HG03196 (cell line): ENCODE results near the gene PRKAR2B.
"Not testable (repeated sequence)": the region's sequence is repeated elsewhere in the genome, so short reads cannot be mapped to it uniquely, and the experiment has no call there.

Experiments used
- ATAC-seq: cut with Tn5 transposase; IDR thresholded peaks from one replicate; pipeline ENCODE4 v1.9.1; 2021; ENCODE audit not compliant: unreplicated experiment

Gene PRKAR2B

DNA sequence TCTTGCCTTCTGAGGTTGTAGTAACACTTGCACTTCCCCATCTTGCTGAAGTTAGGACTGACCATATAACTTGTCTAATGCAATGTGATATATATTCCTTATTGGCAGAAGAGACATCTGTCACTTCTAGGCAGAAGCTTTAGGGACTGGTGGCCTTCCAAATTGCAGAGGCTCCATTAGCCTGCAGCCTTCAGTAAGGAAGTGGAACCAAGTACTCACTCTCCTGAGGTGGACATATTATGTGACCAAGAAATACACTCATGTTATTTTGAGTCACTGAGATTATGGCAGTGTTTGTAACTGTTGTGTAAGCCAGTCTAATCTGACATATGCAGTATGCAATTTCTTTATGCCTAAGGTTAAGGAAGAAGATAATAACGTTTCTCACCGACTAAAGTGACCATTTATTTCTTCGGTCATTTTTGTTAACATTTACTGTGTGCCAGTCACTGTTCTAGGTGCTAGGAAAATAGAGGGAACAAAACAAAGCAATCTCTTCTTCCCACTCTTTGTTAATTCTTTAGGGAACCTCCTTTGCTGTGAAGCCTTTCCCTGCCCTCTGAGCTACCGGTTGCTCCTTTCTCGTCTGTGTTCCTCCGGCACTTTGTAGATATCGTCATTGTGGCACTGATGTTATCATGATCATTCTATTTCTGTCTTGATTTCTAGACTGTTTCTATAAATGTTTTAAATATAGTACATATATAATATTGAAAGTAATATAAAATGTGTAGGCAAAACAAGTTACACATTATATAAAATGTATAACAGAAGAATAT lies 71.4 kb downstream of the PRKAR2B start:
- no peak for ATAC-seq

DNA sequence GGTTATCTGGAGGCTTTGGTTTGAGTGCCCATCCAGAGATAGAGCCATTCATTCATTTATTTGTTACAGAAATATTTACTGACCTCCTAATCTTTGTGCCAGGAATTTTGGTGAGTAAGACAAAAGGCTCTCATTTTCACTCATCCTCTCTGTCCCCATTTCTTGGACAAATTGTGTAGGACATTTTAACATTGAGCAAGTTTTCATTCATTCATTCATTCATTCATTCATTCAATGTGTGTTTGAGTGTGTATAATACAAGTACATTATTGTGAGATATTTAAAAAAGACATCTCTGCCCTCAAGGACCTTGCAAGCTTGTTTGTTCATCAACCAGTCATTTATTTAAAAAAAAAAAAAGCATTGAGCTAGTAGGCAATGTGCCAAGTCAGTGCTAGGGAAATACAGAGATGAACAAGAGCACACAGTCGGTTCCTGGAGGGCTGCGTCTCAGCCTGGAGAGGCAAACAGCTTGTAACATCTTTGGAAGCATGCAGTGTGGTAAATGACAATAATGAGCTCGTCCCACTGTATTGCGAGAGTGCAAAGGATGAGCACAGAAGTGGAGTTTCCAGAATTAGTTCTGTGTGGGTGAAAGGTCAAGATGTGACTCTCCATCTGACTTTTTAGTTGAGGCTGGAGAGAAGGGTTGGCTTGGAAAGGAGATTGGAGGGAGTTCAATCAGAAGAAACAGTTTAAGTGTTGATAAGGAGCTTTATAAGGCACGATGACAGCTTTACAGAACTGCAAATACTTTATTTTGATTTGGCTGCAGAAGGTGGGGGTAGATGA lies 73.8 kb downstream of the PRKAR2B start:
- no peak for ATAC-seq

DNA sequence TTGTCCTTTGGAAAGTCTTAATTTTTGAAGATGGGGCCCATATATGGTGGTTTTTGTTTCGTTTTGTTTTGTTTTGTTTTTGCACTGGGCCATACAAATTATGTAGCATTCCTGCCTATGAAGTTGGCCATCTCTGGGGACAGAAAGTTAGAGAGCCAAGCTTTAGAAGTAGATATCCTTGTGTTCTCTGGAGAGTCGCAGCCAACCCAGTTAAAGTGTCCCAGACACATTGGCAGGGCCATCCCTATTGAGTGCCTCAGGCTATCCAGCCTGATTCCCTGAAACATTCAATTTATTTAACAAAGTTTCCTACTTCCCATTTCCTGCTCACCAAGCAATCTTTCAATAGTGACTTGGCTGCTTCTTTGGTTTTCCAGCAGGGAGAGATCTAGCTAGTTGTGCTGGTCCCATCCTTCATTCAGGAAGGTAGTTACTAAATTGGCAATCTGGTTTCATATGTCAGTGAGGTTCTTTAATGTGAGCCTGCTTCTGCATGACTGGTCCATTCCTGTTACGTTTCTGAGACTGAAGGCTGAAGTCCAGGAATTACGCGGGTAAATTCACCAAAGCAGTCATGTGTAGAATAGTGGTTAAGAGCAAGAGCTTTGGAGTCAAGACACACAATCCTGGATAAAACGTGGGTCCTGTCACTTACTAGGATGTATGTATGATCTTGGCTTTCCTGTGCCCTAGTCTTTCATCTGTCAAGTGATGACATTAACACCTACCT lies 75.0 kb downstream of the PRKAR2B start:
- no peak for ATAC-seq

DNA sequence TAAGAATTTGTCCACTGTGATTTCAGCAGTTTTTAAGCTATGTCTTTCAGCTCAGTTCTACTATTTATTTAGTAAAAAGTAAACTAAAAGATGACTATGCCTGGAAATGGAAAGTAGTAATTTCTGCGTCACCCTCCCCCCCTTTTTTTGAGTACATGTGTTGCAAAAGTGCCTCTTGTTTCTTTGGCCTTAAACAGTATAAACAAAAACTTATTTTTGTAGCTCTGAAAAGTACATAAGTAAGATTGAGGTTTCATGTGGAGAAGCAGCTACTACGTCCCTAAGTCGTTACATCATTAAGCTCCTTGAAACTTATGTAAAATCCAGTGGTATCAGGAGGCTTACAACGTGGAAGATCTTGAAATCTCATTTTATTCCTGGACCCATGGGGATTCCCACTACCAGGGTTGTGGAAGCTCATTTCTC lies 78.0 kb downstream of the PRKAR2B start:
- no peak for ATAC-seq

DNA sequence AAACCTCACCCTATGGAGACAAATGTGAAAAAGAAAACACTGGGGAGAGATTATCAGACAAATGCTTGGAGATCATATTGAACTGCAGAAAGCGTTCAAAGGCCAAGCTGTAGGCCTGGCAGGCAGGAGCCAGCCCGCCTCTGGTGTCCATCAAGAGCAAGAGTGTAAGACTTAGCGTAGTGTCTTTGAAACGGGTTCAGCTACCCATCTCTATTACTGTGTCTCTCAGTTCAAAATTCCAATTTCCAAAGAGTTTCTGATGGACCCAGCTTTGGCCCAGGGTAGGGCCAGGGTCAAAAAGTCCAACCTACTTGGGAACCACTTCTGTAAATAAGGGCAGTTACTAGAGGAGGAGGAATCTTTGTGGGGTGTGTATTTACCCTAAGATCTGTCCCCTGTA lies 78.9 kb downstream of the PRKAR2B start:
- no peak for ATAC-seq

DNA sequence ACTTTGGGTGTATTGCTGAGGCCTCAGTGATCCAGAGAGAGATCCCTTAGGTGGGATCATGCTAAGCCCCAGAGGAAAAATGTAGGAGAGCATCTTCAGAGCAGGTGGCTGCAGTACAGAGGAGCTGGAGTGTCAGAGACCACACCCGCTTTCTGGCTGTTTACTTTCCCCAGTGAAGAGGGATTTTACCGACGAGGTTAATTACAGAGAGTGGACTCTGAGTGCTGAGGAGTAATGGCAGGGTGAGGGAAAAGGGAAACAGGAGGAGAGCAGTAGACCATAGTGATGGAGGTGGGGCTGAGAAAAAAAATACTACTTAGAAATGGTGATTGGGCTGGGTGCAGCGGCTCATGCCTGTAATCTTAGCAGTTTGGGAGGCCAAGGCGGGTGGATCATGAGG lies 81.0 kb downstream of the PRKAR2B start:
- no peak for ATAC-seq

GRCh38 chr7:107128217-107128616 lies 83.7 kb downstream of the PRKAR2B start:
- ATAC-seq: no peak

DNA sequence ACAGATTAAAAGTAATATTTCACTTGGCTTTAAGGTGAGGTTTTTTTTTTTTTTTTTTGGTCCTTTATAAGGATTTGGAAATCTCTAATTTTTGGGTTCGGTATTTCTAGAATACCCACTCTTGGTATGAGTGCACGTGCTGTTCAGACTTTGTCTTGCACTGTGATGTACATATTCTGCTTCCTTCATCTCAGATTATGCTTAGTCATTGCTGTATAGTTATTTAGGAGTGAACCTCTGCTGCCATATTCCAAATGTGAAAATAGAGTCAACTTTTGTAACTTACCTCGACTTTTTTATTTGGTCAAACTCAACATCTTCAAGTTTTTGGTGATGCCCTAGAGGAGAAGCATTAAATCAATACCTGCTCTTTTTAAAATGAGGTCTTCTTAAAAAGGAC lies 84.2 kb downstream of the PRKAR2B start:
- ATAC-seq: no peak

- no peak for ATAC-seq
Measured at GRCh38 chr7:107130487-107131220, 86.1 kb downstream of the PRKAR2B start.

GRCh38 chr7:107133396-107133795 lies 88.9 kb downstream of the PRKAR2B start:
- no peak for ATAC-seq

GRCh38 chr7:107138696-107139420 lies 94.4 kb downstream of the PRKAR2B start:
- no peak for ATAC-seq

GRCh38 chr7:107143875-107144274 lies 99.4 kb downstream of the PRKAR2B start:
- ATAC-seq: not testable (repeated sequence)

GRCh38 chr7:107145067-107145838 lies 100.7 kb downstream of the PRKAR2B start:
- no peak for ATAC-seq

DNA sequence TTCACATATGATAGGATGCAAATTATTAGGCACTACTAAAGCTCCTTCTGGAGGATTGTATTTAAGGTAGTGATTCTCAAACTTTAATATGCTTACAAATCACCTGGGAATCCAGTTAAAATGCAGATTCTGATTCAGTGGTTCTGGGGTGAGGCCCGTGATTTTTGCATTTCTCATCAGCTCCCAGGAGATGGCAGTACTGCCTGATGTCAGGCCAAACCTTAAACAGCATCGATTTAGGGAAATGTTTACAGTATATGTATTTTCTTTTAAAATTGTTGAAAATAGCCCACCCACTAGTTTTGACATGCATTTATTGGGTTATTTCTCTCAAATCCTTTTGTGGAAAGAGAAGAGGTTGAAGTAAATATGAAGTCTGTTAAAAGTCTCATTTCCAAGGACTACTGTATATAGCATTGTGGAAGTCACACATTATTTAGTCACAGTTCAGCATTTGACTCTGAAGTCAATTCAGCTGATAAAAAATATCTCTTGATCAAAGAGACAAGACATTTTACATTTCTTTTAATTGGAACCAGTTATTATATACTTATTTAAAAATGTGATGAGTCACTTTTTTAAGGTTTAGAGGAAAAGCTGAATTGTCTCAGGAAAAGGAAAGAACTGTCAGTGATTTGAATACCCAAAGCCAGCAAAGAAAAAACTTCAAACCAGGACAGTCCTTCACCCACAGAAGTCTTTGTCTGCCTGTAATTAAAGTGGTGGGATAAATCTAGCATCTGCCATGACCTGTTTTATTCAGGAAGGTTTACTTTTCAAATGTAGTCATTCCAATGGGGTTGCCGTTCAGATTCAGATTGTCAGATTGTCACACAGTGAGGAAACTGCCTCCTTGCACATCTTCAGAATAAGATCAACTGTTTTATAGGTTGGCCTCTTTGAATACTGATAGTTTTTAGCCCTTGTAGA lies 103.2 kb downstream of the PRKAR2B start:
- no peak for ATAC-seq

DNA sequence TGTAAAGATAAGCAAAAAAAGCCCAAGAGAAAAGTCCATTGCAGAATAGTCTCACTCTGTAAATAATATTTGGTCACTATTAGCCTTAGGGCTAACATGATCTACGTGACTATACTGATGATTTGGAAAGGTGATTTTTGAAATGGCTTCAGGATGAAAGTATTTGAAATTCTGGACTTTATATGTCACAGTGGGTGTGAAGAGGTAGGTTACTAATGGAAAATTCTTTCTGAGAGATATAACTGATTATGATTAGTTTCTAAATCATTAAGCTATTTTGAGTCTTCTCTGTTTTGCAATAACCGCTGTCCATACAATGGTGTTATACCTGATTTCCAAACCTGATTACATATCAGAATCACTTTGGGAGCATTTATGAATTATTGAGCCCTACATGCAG lies 104.2 kb downstream of the PRKAR2B start:
- ATAC-seq: no peak

DNA sequence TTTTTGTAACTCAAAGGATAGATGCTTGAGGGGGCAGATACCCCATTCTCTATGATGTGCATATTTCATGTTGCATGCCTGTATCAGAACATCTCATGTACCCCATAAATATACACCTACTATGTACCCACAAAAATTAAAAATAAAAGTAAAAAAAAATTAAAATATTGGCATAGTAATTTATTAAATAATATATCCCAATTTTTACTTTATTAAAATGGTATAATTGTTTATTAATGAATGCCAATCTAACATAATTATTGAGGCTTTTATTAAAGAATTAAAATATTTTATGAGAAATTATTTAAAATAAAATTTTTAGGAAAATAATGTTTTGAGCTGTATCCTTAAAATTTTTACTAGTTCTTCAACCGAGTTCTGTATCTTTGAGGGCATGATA lies 105.4 kb downstream of the PRKAR2B start:
- no peak for ATAC-seq

- ATAC-seq: no peak
Measured at GRCh38 chr7:107150375-107151073, 106.0 kb downstream of the PRKAR2B start.

- no peak for ATAC-seq
Measured at GRCh38 chr7:107151538-107151937, 107.0 kb downstream of the PRKAR2B start.
